T-helper 2 cell treated with Interferon-gamma antibody and Interleukin-4, amounts not matched to agents 100 ng/mL and 5 ng/mL, for 36 hours (primary cell): ENCODE results near the gene VWA2. TPM values are rescaled to one million over a fixed set of nuclear protein-coding genes. Genes with fewer than 3 reads are reported as not detected.

Experiments used
- intact Hi-C: fragments of 100-400 bp; cut with micrococcal nuclease; formaldehyde crosslinking; loops from one replicate; pipeline ENCODE4 v1.15.1; 2023
- total RNA-seq: library from RNA; stranded (reverse); gene quantifications from 2 replicates; pipeline ENCODE4 v1.2.3, GENCODE V29; 2022

Gene VWA2
- total RNA-seq, 1 donor from 2014 or later, result not detected

DNA sequence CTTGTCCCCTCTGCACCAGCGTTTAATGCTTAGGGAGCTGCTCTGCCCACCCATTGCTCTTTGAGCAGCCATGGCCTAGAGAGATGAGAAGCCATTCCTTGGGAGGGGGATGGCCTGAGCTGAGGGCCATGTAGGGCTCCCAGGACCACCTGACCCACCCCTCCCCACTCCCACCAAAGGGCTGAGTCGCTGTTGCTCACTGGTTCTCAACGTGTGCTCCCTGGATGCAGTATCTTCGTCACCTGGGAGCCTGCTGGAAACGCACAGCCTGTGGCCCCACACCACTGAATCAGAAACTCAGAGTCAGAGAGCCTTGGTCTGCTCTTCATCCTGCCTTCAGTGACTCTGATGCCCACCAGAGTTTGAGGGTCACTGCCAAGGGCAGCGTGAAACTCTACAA is 37.0 kb downstream of the VWA2 start:
- intact Hi-C loops, result no loop called here

DNA sequence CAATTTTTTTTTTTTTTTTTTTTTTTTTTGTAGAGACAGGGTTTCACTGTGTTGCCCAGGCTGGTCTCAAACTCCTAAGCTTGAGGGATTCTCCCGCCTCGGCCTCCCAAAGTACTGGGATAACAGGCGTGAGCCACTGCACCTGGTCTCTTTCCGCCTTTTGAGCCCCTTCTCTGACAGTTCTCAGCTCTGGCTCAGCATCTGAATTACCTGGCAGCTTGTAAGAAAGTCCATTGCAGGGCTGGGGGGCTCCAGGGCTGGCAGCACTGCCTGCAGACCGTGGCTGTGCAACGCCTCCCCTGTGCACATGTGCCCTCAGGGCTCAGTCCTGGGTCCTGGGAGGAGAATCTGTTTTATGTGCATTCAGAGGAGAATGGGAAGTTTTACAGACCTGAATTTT is 37.6 kb downstream of the VWA2 start:
- intact Hi-C loops, result no loop called here

DNA sequence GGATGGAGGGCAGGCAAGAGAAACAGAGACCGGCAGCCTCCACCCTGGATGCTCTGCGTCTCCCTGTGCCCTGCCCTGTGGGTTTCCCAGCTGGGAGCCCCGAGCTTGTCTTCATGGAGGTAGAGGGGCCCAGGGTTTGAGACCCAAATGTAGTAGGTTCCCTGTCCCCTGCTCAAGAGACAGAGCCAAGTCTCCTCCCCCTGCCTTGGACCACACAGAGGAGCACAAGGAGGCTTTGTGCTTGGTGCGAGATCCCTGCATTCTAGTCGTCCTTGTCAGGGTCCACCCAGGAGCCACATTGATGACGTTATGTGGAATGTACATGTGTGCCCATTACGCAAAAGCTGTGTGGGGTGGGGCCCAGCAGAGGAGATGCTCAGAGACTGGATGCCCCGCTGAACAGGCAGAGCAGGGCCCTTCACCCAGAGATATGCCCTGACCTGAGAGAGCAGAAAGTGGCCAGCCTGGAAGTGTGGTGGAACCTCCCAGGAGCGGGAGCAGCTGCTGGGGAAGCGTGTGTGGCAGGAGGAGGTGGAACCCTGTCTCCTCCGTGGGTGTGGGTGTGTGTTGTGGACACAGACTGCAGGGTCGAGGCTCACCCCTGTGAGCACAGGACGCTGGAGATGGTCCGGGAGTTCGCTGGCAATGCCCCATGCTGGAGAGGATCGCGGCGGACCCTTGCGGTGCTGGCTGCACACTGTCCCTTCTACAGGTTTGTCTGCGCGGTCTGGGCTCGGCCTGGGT is 39.3 kb downstream of the VWA2 start:
- intact Hi-C loops, result no loop called here

DNA sequence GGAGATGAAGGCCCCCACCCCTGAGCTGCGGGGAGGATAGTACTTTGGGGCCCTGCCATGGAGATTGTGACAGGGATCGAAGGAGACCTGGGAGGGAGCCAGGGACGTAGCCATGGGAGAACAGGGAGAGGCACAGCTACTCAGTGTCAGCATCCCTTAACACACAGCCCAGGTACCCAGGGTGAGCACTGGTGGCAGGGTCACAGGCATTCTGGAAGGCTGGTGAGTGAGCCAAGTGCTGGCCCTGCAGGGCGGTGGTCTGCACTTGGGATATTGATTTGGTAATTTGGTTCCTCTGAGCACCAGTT is 39.8 kb downstream of the VWA2 start:
- intact Hi-C loops, result no loop called here

DNA sequence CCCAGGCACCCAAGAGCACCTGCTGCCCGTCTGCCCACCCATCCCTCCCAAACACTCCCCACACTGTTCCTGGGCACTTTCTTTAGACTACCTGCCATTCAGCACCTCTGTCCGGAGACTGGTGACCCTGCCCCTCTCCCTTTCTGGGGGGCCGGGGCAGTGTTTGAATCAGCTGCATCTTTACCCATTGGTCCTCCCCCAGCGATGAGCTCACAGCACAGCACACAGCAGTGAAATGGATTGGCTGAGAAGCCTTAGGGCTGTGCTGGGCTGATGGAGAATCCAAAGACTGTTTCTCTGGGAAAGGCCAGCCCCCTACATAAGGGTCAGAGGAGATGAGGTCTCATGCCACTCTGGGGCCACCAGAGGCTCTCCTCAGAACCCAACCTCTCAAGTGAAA is 40.2 kb downstream of the VWA2 start:
- intact Hi-C loops, result no loop called here

DNA sequence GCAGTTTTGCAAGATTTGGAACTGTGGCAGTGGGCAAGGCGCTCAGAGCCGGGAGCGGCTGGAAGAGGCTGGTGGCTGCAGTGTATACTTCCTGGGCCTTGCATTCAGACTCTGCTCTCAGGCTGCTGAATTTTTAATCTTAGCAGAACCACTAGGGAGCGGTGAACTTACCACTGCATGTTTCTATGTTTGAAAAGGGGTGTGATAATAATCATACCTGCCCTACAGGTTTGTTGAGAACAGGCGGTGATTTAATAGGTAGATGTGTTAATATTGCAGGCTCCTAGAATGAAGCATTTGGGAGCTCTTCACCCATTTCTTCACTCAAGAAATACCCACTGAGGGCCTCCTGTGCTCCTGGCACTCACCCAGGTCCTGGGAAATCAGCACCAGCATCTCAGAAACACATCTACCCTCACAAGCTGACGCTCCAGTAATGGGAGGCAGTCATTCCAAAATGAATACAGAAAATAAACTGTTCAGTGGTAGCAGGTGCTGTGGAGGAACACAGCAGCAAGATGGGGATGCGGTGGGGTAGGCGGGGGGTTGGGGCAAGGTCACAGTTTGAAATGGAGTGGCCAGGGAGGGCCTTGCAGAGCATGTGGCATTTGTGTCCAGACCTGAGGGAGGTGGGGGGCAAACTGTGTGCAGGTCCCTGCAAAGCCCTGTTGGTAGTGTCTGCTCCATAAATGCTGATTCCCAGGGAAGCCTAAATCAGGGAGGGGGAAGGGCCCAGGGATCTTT is 41.0 kb downstream of the VWA2 start:
- intact Hi-C loops, result no loop called here

DNA sequence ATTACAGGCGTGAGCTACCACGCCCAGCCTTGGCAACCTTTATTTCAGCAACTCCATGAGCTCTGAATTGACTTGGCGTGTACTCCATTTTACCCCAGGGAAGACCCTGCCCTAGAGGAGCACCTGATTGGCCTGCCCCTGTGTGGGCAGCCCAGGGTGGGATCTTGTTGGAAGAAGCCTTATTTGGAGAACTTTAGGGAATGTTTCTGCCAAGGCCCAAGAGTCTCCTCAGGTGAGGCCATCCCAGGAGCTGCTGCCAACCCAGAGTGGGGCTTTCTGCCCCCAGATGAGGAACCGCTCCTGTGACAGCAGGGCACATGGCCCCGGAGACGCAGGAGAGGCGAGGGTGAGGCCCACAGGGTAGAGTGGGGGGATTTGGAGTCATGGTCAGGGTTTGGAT is 42.0 kb downstream of the VWA2 start:
- intact Hi-C loops, result no loop called here

DNA sequence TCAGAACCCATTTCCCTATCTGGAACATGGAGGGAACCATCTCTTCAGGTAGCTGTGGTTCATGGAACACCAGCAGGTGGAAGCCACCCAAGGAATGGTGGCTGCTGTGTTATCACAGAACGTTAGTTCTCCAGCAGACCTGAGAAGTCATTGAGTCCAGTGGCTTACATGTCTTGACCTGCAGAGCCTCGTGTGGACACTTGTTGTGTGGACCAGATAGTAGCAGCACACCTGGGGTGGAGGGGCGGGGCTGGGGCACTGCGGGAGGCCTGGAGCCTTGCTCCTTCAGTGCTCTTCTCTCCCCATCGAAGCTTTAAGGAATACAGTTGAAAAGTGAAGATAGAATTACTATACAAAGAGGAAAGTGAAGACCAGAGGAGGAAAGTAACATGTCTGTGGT is 42.4 kb downstream of the VWA2 start:
- intact Hi-C loops, result no loop called here

DNA sequence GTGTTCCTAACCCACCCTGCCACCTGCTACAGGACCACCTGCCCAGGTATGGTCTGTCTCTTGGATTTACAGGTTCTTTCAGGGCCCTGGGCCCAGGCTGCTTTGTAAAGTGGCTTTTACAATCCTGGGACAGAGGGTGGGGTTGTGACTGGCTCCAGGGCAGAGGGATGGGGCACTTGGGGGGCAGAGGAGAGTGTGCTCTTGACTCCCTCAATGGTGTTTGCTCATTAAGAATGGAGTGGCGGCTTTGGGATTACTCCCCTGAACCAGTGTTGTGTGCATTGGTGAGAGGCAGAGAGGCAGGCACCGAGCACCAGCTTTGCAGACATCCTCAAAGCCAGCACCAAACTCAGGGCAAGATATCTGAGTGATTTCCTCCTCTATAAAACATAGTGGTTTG is 43.5 kb downstream of the VWA2 start:
- intact Hi-C loops, result no loop called here

DNA sequence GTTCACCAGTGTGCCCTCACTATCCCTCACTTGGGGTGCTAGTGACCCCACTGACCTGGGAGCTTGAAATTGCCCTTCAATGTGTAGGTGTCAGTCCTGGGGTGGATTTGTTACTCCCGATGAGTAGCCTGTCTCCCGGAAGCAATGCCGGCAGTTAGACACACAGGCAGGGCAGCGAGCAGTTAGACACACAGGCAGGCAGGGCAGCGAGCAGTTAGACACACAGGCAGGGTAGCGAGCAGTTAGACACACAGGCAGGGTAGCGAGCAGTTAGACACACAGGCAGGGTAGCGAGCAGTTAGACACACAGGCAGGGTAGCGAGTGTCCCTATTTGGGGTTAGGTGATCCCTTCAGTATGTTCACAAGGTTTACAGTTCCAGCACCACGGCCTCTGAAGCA is 44.0 kb downstream of the VWA2 start:
- intact Hi-C loops, result no loop called here

DNA sequence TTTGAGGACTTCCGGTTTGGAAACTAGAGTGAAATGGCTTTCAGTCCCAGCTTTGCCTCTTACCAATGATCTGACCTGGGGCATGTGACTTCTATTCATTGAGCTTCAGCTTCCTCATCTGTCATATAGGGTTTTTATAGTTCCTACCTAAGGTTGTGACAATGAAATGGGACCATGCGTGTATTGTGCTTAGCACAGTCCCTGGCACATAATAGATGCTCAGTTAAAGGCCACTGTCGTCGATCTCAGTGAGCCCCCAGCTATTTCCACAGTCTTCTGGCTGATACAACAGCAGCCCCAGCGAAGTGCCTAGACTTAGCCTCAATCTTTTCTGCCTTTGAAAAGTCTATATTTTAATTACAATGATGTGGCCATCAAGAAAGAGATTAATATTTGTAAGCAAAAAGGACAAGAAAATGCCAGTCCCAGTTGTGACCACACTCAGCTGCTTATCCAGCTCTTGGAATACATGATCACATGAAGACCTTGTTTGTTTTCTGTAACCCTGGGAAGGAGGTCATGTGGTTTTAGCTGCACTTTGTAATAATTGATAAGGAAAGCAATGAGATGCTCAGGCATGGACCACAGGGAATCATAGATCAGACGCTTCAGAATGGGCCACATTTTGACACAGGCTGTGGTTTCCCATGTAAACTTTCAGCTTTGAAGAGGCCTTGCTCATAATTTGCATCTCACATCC is 44.6 kb downstream of the VWA2 start:
- intact Hi-C loops, result no loop called here

DNA sequence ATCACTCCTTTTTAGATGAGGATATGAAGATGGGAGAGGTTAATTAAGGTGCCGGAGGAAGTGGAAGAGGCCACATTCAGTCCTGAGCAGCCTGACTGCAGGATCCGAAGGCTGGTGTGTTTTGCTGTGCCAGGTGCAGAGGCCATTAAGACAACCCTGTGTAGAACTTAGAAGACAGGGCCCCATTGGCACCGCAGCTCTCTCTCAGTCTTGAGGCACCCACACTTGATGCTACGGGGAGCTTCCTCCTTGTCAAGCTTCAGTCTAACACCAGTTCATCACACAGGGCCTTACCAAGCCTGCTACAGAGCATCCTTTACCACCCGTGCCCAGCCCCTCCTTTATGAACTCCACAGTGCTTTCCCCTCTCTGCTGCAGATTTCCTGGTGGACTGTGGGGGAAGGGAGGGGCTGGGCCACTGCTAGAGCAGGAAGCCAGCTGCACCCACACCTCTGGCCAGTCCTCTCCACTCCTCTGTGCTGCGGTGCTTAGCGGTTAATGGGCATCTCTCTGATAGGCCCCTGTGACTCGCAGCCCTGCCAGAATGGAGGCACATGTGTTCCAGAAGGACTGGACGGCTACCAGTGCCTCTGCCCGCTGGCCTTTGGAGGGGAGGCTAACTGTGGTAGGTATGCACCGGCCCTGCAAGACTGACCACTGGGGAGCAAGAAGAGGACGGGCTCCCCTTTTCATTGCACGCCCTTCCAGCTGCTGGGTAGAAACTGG is 45.5 kb downstream of the VWA2 start:
- intact Hi-C loops, result no loop called here

DNA sequence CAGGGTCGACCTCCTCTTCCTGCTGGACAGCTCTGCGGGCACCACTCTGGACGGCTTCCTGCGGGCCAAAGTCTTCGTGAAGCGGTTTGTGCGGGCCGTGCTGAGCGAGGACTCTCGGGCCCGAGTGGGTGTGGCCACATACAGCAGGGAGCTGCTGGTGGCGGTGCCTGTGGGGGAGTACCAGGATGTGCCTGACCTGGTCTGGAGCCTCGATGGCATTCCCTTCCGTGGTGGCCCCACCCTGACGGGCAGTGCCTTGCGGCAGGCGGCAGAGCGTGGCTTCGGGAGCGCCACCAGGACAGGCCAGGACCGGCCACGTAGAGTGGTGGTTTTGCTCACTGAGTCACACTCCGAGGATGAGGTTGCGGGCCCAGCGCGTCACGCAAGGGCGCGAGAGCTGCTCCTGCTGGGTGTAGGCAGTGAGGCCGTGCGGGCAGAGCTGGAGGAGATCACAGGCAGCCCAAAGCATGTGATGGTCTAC is 46.9 kb downstream of the VWA2 start:
- intact Hi-C loops, result no loop called here

DNA sequence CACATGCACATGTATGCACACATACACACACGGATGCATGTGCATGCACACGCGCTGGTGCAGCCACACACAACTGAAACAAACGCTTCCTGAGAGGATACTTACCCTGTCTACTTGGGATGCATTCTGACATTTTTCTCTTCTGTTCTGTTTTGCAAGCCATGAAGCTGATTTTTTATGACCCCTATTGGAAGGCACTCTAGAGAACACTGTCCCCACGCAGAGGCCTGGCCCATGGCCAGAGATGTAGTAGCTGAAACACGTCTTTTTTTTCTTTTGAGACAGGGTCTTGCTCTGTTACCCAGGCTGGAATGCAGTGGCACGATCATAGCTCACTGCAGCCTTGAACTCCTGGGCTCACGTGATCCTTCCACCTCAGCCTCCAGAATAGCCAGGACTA is 47.9 kb downstream of the VWA2 start:
- intact Hi-C loops, result no loop called here

DNA sequence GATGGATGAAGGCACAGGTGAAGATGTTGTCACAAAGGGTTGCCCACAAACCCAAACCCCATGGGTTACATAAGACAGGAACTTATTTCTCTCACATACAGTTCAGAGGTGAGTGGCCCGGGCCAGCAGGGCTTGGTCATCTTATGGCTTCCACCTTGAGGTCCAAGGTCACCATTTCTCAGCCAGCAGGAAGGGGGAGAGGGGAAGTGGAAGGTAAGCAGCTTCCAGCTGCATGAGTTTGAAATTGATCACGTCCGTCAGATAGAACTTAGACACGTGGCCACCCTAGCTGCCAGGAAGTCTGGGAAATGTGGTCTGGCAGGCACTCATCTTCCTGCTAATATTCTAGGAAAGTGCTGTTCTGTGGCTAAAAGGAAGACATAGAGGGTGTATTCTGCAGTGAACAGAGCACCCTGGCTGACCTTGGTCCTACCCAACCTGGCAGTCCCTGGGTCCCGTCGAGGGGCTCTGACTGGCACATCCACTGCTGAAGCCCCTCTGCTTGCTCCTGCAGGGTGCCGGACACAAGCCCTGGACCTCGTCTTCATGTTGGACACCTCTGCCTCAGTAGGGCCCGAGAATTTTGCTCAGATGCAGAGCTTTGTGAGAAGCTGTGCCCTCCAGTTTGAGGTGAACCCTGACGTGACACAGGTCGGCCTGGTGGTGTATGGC is 49.5 kb downstream of the VWA2 start:
- intact Hi-C loops, result no loop called here

DNA sequence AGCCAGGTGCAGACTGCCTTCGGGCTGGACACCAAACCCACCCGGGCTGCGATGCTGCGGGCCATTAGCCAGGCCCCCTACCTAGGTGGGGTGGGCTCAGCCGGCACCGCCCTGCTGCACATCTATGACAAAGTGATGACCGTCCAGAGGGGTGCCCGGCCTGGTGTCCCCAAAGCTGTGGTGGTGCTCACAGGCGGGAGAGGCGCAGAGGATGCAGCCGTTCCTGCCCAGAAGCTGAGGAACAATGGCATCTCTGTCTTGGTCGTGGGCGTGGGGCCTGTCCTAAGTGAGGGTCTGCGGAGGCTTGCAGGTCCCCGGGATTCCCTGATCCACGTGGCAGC is 50.0 kb downstream of the VWA2 start:
- intact Hi-C loops, result no loop called here

DNA sequence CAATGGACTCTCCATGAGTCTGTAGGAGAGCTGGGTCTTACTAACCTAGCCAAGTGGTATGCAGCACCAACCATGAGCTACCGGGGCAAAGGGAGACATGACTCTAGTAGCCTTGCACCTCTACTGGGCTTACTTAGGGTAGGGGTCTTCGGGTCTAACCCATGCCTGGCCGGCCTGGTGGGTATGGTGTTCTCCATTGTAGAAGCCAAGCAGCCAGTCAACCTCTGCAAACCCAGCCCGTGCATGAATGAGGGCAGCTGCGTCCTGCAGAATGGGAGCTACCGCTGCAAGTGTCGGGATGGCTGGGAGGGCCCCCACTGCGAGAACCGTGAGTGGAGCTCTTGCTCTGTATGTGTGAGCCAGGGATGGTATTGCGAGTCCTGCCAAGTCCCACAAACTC is 51.0 kb downstream of the VWA2 start:
- intact Hi-C loops, result no loop called here

DNA sequence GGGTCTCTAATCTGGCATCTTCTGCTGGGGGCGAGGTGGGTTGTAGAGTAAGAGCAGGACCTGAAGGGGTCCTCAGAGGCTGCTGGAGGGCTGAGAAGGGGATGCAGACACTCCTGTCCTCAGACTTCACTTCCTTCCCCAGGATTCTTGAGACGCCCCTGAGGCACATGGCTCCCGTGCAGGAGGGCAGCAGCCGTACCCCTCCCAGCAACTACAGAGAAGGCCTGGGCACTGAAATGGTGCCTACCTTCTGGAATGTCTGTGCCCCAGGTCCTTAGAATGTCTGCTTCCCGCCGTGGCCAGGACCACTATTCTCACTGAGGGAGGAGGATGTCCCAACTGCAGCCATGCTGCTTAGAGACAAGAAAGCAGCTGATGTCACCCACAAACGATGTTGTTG is 52.0 kb downstream of the VWA2 start:
- intact Hi-C loops, result no loop called here

DNA sequence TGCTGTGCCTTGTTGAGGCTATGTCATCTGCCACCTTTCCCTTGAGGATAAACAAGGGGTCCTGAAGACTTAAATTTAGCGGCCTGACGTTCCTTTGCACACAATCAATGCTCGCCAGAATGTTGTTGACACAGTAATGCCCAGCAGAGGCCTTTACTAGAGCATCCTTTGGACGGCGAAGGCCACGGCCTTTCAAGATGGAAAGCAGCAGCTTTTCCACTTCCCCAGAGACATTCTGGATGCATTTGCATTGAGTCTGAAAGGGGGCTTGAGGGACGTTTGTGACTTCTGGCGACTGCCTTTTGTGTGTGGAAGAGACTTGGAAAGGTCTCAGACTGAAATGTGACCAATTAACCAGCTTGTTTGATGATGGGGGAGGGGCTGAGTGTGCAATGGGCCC is 52.5 kb downstream of the VWA2 start:
- intact Hi-C loops, result no loop called here

DNA sequence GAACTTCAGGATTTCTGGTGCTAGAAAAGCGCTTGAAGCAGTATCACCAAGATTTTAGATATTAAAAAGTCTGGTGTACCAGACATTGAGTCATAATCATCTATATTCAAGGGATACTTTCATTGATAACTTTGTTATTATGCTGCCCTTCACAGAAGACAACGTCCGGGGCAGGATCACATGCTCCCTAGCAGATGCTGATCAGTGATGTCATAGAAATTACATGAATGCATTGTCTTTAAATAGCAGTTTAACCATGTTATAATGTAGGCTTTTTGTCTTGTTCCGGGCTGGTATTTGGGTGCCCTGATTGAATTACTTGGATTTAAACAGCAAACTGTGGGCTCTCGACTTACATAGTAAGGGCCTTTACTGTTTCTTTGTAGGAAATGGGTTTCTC is 54.0 kb downstream of the VWA2 start:
- intact Hi-C loops, result no loop called here

DNA sequence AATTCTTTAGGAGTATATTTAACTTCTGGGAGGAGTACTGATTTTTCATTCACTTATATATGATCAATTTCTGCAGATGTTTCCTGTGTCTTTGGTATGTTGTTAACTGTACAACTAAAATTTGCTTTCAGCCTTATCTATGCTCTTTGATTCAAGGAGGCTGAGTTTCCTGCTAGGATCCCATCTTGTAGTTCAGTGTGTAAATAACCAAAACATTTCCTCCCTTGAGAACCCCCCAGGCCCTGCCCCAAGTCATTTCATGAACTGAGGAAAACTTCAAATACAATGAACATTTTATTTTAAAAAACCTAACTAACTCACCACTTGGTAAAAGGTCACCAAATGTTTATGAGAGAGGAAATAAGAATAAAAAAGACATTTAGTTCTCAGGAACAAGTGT is 55.5 kb downstream of the VWA2 start:
- intact Hi-C loops, result no loop called here

DNA sequence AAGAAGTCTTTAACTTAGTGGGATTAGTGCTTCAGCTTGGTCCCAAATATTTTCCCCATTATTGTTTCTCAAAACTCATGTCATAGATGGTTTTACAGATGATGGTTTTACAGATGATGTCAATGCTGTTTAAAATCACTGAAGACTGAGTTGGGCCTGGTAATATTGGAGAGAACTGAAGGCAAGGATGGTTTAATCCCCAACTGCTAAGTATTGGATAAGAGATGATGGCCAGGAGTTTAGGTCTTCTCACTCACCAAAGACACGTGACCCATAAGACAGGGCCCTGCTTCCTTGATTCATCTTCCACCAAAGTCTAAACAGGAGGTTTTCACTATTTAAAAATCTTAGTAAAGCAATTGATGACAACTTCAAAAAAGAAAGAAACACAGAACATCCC is 56.3 kb downstream of the VWA2 start:
- intact Hi-C loops, result no loop called here
